ENCODE results near the gene AP1S1. TPM values are rescaled to one million over a fixed set of nuclear protein-coding genes. Genes with fewer than 3 reads are reported as not detected.
A peak's percentile ranks its signal among the peaks of the same experiment; 100 is the strongest.
"Not testable (repeated sequence)": the region's sequence is repeated elsewhere in the genome, so short reads cannot be mapped to it uniquely, and the experiment has no call there.

AP1S1 gene
- 10 to 100 TPM; 24.0 to 56.5 (median 26.4) TPM for total RNA-seq
- long read RNA-seq, partial matches to known transcripts = 0 of 2 reads
- long read RNA-seq, other reads (novel, unspliced or antisense) = 0 of 2 reads

- peaks cover 0 to 14% (median 0%) of the 10 kb centered on the region in 4 donors for H3K4me1 ChIP-seq
- H3K27ac ChIP-seq = no peak within 1 kb of the TSS
- intact Hi-C loops (cut with DNase I) = no loop called here
- peak; percentile 96 to 97 (median 96) for DNase-seq
- H3K36me3 ChIP-seq = peaks cover 0 to 2% (median 0%) of the 10 kb centered on the region in 4 donors
- peak; percentile 96 to 98 (median 98) for ATAC-seq
- H3K9me3 ChIP-seq = no peaks in the 10 kb centered on the region
- H3K27me3 ChIP-seq = no peaks in the 10 kb centered on the region
- H3K4me3 ChIP-seq = peak within 1 kb of the TSS; percentile 71 to 84 (median 75)
- WGBS (ENCODE audit: insufficient coverage, low coverage, low lambda C conversion rate, missing lambda C conversion rate) = 3% methylated on average over 30 of the region's 51 CpGs
- no peak for TF ChIP-seq POLR2A (IDR thresholded peaks at IDR 0.05)
- no peak for TF ChIP-seq CTCF (IDR thresholded peaks at IDR 0.05)
Observed at GRCh38 chr7:101153969-101154692, at the start of gene AP1S1. Gene AP1S1, plus strand, starts transcription at chr7:101154476. Its CDS starts 39 bp downstream, at chr7:101154515.

DNA sequence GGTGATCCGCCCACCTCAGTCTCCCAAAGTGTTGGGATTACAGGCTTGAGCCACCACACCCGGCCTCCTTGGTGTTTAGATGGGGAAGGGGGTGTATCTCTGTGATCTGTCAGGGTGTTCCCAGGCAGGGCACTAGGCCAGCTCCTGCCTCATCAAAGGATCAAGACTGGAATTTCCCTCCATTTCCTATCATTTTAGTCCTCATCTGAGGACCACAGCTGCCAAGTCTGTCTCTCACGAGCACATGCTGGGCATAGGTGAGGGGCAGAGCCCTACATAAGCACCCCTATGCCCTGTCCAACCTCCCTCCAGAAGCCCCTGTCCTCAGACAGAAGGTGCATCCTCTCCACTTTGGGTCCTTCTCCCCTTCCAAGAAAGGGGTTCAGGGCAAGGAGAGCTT, 49.5 kb upstream of the AP1S1 start:
- no peak overlapping the region for H3K4me3 ChIP-seq
- TF ChIP-seq CTCF (IDR thresholded peaks at IDR 0.05) = no peak
- TF ChIP-seq POLR2A (IDR thresholded peaks at IDR 0.05) = no peak
- no peaks in the 10 kb centered on the region for H3K36me3 ChIP-seq
- H3K27me3 ChIP-seq = no peaks in the 10 kb centered on the region
- H3K9me3 ChIP-seq = no peaks in the 10 kb centered on the region
- peaks cover 0 to 51% (median 23%) of the 10 kb centered on the region in 4 donors for H3K4me1 ChIP-seq
- DNase-seq (peak in 1 of 3 donors; percentile 57), ATAC-seq (peak in 2 of 4 donors; percentile 1 to 8)
- 29% methylated on average over 1 of the region's 3 CpGs for WGBS (ENCODE audit: insufficient coverage, low coverage, low lambda C conversion rate, missing lambda C conversion rate)
- H3K27ac ChIP-seq = peak overlapping the region; percentile 52 to 98 (median 94)
- intact Hi-C loops (cut with DNase I) = no loop called here

DNA sequence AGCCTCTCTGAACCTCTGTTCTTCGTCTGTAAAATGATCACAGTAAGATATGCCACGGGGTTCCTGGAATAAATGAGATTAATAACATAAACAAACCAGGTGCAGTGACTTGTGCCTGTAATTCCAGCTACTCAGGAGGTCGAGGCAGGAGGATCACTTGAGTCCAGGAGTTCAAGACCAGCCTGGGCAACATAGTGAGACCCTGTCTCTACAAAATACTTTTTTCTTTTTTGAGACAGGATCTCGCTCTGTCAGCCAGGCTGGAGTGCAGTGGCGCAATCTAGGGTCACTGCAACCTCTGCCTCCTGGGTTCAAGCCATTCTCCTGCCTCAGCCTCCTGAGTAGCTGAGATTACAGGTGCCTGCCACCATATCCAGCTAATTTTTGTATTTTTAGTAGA, 49.0 kb upstream of the AP1S1 start:
- H3K4me3 ChIP-seq; intact Hi-C loops (cut with DNase I); H3K27me3 ChIP-seq; H3K9me3 ChIP-seq; H3K36me3 ChIP-seq; DNase-seq; ATAC-seq: not testable (repeated sequence)
- Histone ChIP-seq H3K4me1 (peaks cover 0 to 46% (median 20%) of the 10 kb centered on the region in 4 donors), H3K27ac (peak overlapping the region in 2 of 3 donors; percentile 94 to 98)
- WGBS (ENCODE audit: insufficient coverage, low coverage, low lambda C conversion rate, missing lambda C conversion rate) = 77% methylated on average over 4 of the region's 5 CpGs

DNA sequence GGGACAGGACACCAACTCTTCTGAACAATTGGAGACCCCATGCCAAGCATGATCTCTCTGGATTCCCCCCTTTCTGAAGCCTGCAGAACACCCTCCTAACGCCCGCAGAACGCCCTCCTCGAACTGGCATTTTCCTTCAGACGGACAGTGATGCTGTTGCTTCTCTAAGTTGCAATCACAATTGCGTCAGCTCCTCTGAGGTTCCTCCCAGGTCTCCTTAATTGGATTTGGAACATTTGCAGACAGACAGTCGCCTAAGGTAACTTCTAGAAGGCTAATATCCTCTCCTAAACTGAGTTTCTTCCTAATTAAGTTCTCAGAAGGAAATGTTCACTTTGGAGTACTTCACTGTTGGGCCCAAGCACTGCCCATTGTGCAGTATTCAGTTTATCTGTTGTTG, 47.9 kb upstream of the AP1S1 start:
- intact Hi-C loops (cut with DNase I) = no loop called here
- Histone ChIP-seq H3K9me3 (no peaks in the 10 kb centered on the region), H3K36me3 (no peaks in the 10 kb centered on the region), H3K27ac (no peak overlapping the region), H3K27me3 (no peaks in the 10 kb centered on the region), H3K4me1 (peaks cover 0 to 41% (median 18%) of the 10 kb centered on the region in 4 donors), H3K4me3 (no peak overlapping the region)
- WGBS (ENCODE audit: insufficient coverage, low coverage, low lambda C conversion rate, missing lambda C conversion rate) = 89% methylated on average over 7 of the region's 7 CpGs
- DNase-seq (no peak), ATAC-seq (no peak)
- TF ChIP-seq CTCF (IDR thresholded peaks at IDR 0.05) (no peak), POLR2A (IDR thresholded peaks at IDR 0.05) (no peak)

DNA sequence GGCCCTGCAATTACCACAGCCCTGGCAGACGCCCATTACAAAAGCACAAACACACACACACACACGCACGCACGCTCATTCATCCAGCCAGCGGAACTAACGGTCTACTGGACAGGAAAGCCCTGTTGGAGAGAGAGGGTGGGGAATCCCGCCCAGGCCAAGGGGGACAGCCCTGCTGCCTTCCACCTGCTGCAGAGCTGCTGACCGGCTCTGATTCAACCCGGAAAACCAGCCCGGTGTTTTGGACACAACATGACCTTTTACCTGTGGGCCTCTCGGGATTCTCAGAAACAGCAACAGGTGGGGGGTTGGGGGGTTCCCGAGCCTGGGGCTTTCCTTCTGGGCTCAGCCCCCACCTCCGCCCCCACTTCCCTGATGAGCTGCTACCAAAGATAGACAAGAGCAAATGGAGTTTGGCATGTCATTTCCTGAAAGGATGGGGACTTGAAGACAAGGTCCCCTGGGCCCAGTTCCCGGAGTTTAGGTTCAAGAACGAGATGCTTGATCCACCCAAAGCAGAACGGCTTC, 45.9 kb upstream of the AP1S1 start:
- DNase-seq = peak; percentile 59 to 82 (median 67)
- peak; percentile 47 to 74 (median 60) for ATAC-seq
- H3K27me3 ChIP-seq = no peaks in the 10 kb centered on the region
- no peak overlapping the region for H3K4me3 ChIP-seq
- no peaks in the 10 kb centered on the region for H3K9me3 ChIP-seq
- H3K4me1 ChIP-seq = peaks cover 0 to 29% (median 15%) of the 10 kb centered on the region in 4 donors
- intact Hi-C loops (cut with DNase I) = no loop called here
- peak overlapping the region in 1 of 3 donors; percentile 18 for H3K27ac ChIP-seq
- no peak for TF ChIP-seq POLR2A (IDR thresholded peaks at IDR 0.05)
- no peak for TF ChIP-seq CTCF (IDR thresholded peaks at IDR 0.05)
- H3K36me3 ChIP-seq = no peaks in the 10 kb centered on the region
- 22% methylated on average over 12 of the region's 16 CpGs for WGBS (ENCODE audit: insufficient coverage, low coverage, low lambda C conversion rate, missing lambda C conversion rate)

All from right lobe of liver (tissue), 6 donors.